HG03175 (cell line): ENCODE data around the gene GNAZ.

ENCODE experiments used
- ATAC-seq: cut with Tn5 transposase; IDR thresholded peaks from one replicate; pipeline ENCODE4 v1.9.1; 2021; ENCODE audit warnings: mild to moderate bottlenecking, moderate library complexity; ENCODE audit not compliant: unreplicated experiment

GNAZ gene

GRCh38 chr22:23063539-23064380, 6.6 kb upstream of the GNAZ start:
- ATAC-seq: no peak

- no peak for ATAC-seq
These were observed 5.8 kb upstream of the GNAZ start for GRCh38 chr22:23064381-23065068.

GRCh38 chr22:23065069-23065451, 5.3 kb upstream of the GNAZ start:
- ATAC-seq: no peak

GRCh38 chr22:23065495-23066122, 4.7 kb upstream of the GNAZ start:
- ATAC-seq: no peak

GRCh38 chr22:23066200-23067022, 3.9 kb upstream of the GNAZ start:
- ATAC-seq: no peak

GRCh38 chr22:23067023-23067650, 3.2 kb upstream of the GNAZ start:
- no peak for ATAC-seq

GRCh38 chr22:23067691-23068090, 2.6 kb upstream of the GNAZ start:
- ATAC-seq: no peak

- no peak for ATAC-seq
These were observed 2.1 kb upstream of the GNAZ start for GRCh38 chr22:23068096-23068831.

- no peak for ATAC-seq
These were observed 1.4 kb upstream of the GNAZ start for GRCh38 chr22:23068832-23069385.

- peak; percentile 81 for ATAC-seq
These were observed 589 bp upstream of the GNAZ start for GRCh38 chr22:23069502-23070357.

GRCh38 chr22:23071230-23072076, 1.1 kb downstream of the GNAZ start:
- ATAC-seq: no peak

- no peak for ATAC-seq
These were observed 2.0 kb downstream of the GNAZ start for GRCh38 chr22:23072077-23072910.

GRCh38 chr22:23072911-23073491, 2.7 kb downstream of the GNAZ start:
- no peak for ATAC-seq

- ATAC-seq: no peak
These were observed 3.4 kb downstream of the GNAZ start for GRCh38 chr22:23073526-23074229.

- no peak for ATAC-seq
These were observed 4.1 kb downstream of the GNAZ start for GRCh38 chr22:23074451-23074850.

- ATAC-seq: no peak
These were observed 4.7 kb downstream of the GNAZ start for GRCh38 chr22:23075050-23075449.
